Large intestine (tissue), 3 donors: ENCODE results near the gene CFAP20DC. TPM values are rescaled to one million over a fixed set of nuclear protein-coding genes. Genes with fewer than 3 reads are reported as not detected.
"Not testable (repeated sequence)": the region's sequence is repeated elsewhere in the genome, so short reads cannot be mapped to it uniquely, and the experiment has no call there.

ENCODE experiments used
- DNase-seq, 2 donors: peaks; one replicate each; pipeline versions ENCODE4 v3.0.0 to v3.0.0-alpha.2; 2013
- H3K27ac ChIP-seq: one replicate; pipeline ENCODE4 v1.5.1; 2013; ENCODE audit warnings: low read length
- H3K27me3 ChIP-seq: 2 replicates; pipeline ENCODE4 v1.6.1; 2013; ENCODE audit warnings: low read length; ENCODE audit not compliant: control insufficient read depth, insufficient read depth
- H3K36me3 ChIP-seq: 2 replicates; pipeline ENCODE4 v1.6.1; 2013; ENCODE audit warnings: low read length; ENCODE audit not compliant: control insufficient read depth, insufficient read depth
- H3K4me1 ChIP-seq: one replicate; pipeline ENCODE4 v1.6.1; 2013; ENCODE audit warnings: low read length; ENCODE audit not compliant: control insufficient read depth, insufficient read depth
- H3K4me3 ChIP-seq: one replicate; pipeline ENCODE4 v1.5.1; 2013; ENCODE audit warnings: low read length
- H3K9me3 ChIP-seq: one replicate; pipeline ENCODE4 v1.6.1; 2013; ENCODE audit warnings: mild to moderate bottlenecking, low read depth, low read length, moderate library complexity; ENCODE audit not compliant: control insufficient read depth
- WGBS: methylation state at CpG from one replicate; pipeline ENCODE4 v1.1.5; 2013; ENCODE audit warnings: low lambda C conversion rate; ENCODE audit not compliant: insufficient coverage; 5-methylcytosine and 5-hydroxymethylcytosine counted together
- polyA plus RNA-seq: library from polyadenylated mRNA; unstranded; fragments of 120-200 nt; gene quantifications from one replicate; pipeline ENCODE4 v1.2.1, GENCODE V29; 2013

The CFAP20DC gene
- polyA plus RNA-seq, 1 donor: 0.82 TPM

DNA sequence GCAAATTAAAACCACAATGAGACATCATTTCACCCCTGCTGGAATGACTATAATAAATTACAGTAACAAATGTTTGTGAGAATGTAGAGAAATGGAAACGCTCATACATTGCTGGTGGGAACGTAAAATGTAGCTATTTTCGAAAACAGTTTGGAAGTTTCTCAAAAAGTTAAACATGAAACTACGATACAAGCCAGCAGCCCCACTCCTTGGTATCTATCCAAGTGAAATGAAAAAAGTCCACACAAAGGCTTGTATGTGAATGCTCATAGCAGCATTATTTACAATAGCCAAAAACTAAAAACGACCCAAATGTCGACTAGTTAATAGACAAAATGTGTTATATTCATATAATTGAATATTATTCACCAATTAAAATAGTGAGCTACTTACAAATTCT, 22.9 kb upstream of the CFAP20DC start:
- peak; percentile 14 for DNase-seq
- 66% methylated on average over 5 of the region's 6 CpGs for WGBS
- Histone ChIP-seq H3K36me3 (no peaks in the 10 kb centered on the region), H3K4me1 (no peaks in the 10 kb centered on the region), H3K27me3 (no peaks in the 10 kb centered on the region), H3K4me3 (no peak overlapping the region), H3K9me3 (no peaks in the 10 kb centered on the region), H3K27ac (no peak overlapping the region)

DNA sequence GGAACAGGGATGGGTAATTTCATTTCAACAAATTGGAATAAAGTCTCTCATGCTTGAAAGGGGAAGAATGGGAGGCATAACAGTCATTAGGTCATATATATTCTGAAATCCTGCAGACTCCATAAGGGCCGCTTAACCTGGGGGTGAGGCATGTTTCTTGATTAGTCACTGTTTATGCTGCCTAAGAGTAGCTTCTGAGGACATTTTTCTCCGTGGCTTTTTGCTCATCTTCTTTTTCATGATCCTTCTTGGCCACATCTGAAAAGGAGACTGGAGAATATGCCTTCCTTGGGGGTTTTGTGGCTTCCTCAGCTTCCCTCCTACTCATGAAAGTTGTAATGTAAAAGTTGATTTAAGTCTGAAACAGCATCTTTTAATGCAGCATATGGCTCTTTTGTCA, 20.0 kb upstream of the CFAP20DC start:
- 50% methylated on average over 1 of the region's 2 CpGs for WGBS
- H3K9me3 ChIP-seq: no peaks in the 10 kb centered on the region
- no peaks in the 10 kb centered on the region for H3K27me3 ChIP-seq
- no peak overlapping the region for H3K4me3 ChIP-seq
- H3K27ac ChIP-seq: no peak overlapping the region
- no peak for DNase-seq
- no peaks in the 10 kb centered on the region for H3K36me3 ChIP-seq
- H3K4me1 ChIP-seq: no peaks in the 10 kb centered on the region

DNA sequence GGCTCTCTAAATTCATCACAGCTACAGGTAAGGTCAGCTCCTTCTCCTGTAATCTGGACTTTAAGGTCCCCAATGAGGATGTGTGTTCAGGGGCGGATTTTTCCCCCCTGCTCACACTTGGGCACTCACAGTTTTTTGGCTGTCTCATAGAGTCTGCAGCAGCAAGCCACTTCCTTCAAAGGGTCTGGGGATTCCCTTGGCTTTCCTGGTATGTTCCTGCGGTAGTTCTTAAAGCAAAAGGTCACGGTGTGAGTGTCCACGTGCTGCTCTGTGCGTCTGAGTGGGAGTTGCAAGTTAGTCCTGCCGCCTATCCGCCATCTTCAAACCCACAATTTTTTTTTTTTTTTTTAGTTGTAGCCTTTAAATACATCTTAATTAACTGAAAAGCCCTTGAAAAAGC, 15.4 kb upstream of the CFAP20DC start:
- 40% methylated on average over 2 of the region's 7 CpGs for WGBS
- H3K9me3 ChIP-seq: no peaks in the 10 kb centered on the region
- H3K36me3 ChIP-seq: no peaks in the 10 kb centered on the region
- H3K4me3 ChIP-seq: no peak overlapping the region
- no peak for DNase-seq
- H3K4me1 ChIP-seq: no peaks in the 10 kb centered on the region
- no peak overlapping the region for H3K27ac ChIP-seq
- H3K27me3 ChIP-seq: no peaks in the 10 kb centered on the region

DNA sequence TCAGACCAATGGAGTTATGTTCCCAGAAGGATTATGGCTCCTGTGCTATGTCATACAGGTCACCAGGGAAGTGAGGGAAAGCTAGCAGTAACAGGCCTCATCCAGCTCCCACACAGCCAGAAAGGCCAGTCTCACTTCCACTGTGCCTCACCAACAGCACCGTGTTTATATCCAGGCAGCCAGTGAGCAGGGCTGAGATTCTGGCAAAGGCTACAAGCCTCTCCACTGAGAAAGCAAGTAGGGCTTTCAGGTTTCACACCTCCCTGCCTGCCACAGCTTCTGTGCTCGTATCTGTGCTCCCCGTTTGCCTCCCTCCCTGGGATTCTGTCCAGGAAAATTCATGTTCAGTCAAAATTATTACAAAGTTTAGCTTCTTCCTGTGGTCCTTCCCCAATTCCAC, 14.9 kb upstream of the CFAP20DC start:
- Histone ChIP-seq H3K27me3 (no peaks in the 10 kb centered on the region), H3K4me1 (no peaks in the 10 kb centered on the region), H3K36me3 (no peaks in the 10 kb centered on the region), H3K27ac (no peak overlapping the region), H3K4me3 (no peak overlapping the region), H3K9me3 (no peaks in the 10 kb centered on the region)
- no peak for DNase-seq
- no CpG with 5 or more reads among the region's 3 CpGs for WGBS

DNA sequence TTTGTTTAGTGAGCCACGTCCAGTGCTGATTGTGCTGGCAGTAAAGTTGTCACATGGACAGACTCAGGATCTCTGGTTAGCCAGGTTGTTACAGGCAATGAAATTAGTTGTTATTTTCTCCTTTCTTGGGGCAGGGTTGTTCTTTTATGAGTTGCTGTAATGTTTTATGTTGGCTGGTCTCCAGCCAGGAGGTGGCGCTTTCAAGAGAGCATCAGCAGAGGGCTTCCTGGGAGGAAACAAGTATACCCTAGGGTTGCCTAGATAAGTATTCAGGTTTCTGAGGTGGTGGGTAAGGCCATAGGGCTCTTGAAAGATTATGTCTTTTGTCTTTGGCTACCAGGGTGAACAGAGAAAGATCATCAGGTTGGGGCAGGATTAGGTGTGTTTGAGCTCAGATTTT, 14.5 kb upstream of the CFAP20DC start:
- Histone ChIP-seq H3K4me3 (no peak overlapping the region), H3K4me1 (no peaks in the 10 kb centered on the region), H3K27ac (no peak overlapping the region), H3K36me3 (no peaks in the 10 kb centered on the region), H3K27me3 (no peaks in the 10 kb centered on the region), H3K9me3 (no peaks in the 10 kb centered on the region)
- WGBS: no CpG with 5 or more reads among the region's 2 CpGs
- no peak for DNase-seq

DNA sequence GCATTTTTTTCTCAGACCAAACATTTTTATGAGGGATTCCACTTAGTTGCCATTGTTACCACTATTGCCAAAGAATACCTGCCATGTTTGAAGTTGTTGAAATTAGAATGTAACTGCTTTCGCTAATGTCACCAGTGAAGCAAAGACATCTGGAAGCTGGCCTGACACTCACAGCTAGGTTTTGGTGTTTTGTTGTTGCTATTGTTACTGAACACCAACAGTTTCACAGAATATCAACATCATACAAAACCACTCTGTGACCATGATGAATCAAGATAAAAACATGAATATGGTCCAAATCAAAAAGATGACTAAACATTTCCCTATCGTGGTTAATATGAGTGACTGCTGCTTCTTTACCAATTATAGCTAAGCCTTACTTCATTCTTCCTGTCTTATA, 6.9 kb upstream of the CFAP20DC start:
- 100% methylated on average over 2 of the region's 2 CpGs for WGBS
- DNase-seq: no peak
- H3K27ac ChIP-seq: no peak overlapping the region

DNA sequence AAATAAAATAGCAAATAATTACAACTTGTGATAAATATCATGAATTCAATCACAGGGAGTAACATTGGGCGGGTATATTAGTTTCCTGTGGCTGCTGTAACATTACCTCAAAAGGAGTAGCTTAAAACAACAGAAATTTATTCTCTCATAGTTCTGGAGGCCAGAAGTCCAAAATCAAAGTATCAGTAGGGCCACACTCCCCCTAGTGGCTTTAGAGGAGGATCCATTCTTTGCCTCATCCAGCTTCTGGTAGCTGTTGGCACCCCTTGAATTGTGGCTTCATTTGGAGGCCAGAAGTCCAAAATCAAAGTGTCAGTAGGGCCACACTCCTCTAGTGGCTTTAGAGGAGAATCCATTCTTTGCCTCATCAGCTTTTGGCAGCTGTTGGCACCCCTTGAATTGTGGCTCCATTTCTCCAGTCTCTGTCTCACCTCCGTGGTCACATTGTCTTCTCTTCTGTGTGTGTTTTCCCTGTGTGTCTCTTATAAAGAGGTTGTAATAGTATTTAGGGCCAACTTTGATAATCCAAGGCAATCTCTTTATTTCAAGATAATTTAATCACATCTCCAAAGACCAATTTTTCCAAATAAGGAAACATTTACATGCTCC, 3.1 kb upstream of the CFAP20DC start:
- Histone ChIP-seq H3K4me3 (no peak overlapping the region), H3K9me3 (no peaks in the 10 kb centered on the region), H3K27ac (no peak overlapping the region), H3K4me1 (no peaks in the 10 kb centered on the region), H3K36me3 (no peaks in the 10 kb centered on the region), H3K27me3 (no peaks in the 10 kb centered on the region)
- no peak for DNase-seq
- 100% methylated on average over 1 of the region's 2 CpGs for WGBS

More for the DNA sequence above, 6.9 kb upstream of the CFAP20DC start:
- H3K36me3 ChIP-seq: no peaks in the 10 kb centered on the region
- no peak overlapping the region for H3K4me3 ChIP-seq
- H3K9me3 ChIP-seq: no peaks in the 10 kb centered on the region
- H3K4me1 ChIP-seq: no peaks in the 10 kb centered on the region
- H3K27me3 ChIP-seq: no peaks in the 10 kb centered on the region

DNA sequence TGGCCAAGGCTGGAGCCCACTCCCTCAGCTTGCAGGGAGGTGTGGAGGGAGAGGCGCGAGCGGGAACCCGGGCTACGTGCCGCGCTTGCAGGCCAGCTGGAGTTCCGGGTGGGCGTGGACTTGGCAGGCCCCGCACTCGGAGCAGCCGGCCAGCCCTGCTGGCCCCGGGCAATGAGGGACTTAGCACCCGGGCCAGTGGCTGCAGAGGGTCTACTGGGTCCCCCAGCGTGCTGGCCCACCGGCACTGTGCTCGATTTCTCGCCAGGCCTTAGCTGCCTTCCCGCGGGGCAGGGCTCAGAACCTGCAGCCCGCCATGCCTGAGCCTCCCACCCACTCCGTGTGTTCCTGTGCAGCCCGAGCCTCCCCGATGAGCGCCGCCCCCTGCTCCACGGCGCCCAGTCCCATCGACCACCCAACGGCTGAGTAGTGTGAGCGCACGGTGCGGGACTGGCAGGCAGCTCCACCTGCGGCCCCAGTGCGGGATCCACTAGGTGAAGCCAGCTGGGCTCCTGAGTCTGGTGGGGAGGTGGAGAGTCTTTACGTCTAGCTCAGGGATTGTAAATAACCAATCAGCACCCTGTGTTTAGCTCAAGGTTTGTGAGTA, 1.1 kb upstream of the CFAP20DC start:
- no CpG with 5 or more reads among the region's 36 CpGs for WGBS
- not testable (repeated sequence) for H3K27ac ChIP-seq, H3K9me3 ChIP-seq, DNase-seq, H3K4me1 ChIP-seq, H3K4me3 ChIP-seq, H3K36me3 ChIP-seq, H3K27me3 ChIP-seq

DNA sequence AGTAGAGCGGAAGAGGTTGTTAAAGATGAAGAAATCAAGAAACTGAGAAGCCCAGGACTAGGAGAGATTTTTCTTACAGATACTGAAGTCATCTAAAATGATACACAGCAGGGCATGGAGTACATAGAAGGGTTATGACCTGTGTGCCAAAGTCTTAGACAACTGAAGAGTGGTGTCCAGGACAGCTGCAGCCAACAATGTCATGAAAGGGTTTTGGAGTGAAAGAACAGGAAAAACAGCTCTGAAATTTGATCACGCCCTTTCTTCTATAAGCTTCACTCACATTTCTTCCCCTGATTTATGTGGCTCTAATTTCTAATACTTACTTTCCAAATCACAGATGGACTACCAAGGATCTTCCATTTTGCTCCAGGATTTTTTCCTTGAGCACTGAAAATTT, 3.0 kb downstream of the CFAP20DC start:
- no peaks in the 10 kb centered on the region for H3K27me3 ChIP-seq
- no peak for DNase-seq
- H3K27ac ChIP-seq: no peak overlapping the region
- no peak overlapping the region for H3K4me3 ChIP-seq
- H3K36me3 ChIP-seq: no peaks in the 10 kb centered on the region
- WGBS: 100% methylated on average over 2 of the region's 2 CpGs
- no peaks in the 10 kb centered on the region for H3K4me1 ChIP-seq
- no peaks in the 10 kb centered on the region for H3K9me3 ChIP-seq

DNA sequence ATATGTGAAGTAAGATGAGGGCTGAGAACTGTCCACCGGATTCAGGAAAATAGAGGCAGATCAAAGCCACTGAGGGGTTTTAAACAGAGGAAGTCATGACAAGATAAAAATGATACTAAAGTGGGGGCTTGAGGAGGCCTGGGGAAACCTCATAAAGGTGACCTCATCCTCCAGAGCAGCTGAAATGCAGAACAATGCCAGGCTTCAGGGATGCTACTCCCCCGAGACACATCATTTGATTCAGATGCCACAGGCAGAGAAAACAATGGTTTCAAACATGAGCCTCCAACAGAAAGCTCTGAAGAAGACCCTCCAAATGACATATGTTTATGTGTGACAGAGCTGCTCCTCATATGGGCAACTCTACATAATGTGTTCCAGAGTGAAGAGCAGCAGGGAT, 6.4 kb downstream of the CFAP20DC start:
- Histone ChIP-seq H3K36me3 (no peaks in the 10 kb centered on the region), H3K4me3 (no peak overlapping the region), H3K27me3 (no peaks in the 10 kb centered on the region), H3K27ac (no peak overlapping the region), H3K9me3 (no peaks in the 10 kb centered on the region), H3K4me1 (no peaks in the 10 kb centered on the region)
- 100% methylated on average over 2 of the region's 2 CpGs for WGBS
- DNase-seq: no peak

DNA sequence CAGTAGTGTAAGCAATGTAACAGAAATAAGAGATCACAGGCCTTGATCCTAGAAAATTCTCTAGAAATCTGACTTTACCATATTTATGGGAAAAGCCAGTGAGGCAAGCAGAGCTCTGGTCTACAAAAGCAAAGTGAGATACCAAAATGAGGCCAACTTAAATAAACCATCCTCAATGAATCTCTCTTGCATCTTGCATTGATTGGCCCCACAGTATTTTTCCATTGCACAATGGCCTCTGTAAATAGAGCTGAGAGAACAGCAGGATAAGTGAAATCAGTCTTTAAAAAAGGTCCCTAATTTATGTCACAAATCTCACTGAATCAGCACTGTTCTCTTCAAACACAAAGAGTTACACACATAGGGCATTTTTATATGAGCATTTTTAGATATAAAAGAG, 8.9 kb downstream of the CFAP20DC start:
- Histone ChIP-seq H3K4me3 (no peak overlapping the region), H3K36me3 (no peaks in the 10 kb centered on the region), H3K27ac (no peak overlapping the region), H3K27me3 (no peaks in the 10 kb centered on the region), H3K9me3 (no peaks in the 10 kb centered on the region), H3K4me1 (no peaks in the 10 kb centered on the region)
- no peak for DNase-seq
